Ecto neural progenitor cell (in vitro differentiated cells): ENCODE data around the gene ZNF333.
"Not testable (repeated sequence)": the region's sequence is repeated elsewhere in the genome, so short reads cannot be mapped to it uniquely, and the experiment has no call there.

Experiments used
- DNase-seq: peaks from one replicate; pipeline ENCODE4 v3.0.0-alpha.2; 2018; ENCODE audit warnings: low spot score

The ZNF333 gene

GRCh38 chr19:14769201-14769600 is 79.4 kb downstream of the ZNF333 start:
- DNase-seq = no peak

DNA sequence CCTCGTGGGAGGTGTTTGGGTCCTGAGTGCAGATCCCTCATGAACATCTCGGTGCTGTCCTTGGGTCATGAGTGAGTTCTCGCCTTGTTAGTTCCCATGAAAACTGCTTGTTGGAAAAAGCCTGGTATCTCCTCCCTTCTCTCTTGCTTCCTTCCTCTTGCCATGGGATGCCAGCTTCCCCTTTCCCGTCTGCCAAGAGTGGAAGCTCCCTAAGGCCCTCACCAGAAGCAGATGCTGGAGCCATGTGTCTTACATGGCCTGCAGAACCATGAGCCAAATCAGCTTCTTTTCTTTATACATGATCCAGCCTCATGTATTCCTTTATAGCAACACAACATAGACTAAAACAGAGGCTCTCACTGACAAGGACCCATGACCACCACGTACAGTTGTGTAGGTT is 80.3 kb downstream of the ZNF333 start:
- no peak for DNase-seq

- no peak for DNase-seq
Observed at GRCh38 chr19:14770944-14771839, 81.3 kb downstream of the ZNF333 start.

DNA sequence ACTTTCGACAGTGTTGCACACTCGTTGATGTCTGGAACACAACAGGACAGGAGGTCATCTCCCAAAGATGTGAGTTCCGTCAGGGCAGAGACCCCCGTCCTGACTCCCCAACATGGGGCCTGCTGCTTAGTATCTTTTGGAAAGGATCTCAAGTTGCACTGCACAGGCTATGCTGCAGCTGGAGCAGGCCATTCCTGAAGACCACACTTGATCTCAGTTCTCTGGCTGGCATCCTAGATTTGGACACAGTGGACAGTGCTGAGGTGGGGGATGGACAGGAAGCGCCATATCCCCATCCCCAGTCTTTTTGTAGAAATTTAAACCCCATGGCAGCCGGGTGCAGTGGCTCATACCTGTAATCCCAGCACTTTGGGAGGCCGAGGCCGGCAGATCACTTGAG is 82.6 kb downstream of the ZNF333 start:
- no peak for DNase-seq

GRCh38 chr19:14772995-14773394 is 83.1 kb downstream of the ZNF333 start:
- no peak for DNase-seq

- DNase-seq = not testable (repeated sequence)
Observed at GRCh38 chr19:14773722-14774121, 83.9 kb downstream of the ZNF333 start.

DNA sequence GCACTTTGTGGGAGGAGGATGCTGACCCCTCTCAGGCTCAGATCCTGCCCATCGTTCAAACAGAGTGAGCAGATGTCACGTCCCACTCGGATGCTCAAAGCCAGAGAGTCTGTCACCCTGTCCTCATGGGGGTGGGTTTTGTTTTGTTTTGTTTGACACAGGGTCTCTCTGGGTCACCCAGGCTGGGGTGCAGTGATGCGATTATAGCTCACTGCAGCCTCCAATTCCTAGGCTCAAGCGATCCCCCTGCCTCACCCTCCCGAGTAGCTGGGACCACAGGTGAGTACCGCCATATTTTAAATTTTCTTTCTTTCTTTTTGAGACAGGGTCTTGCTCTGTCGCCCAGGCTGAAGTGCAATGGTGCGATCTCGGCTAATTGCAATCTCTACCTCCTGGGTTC is 84.5 kb downstream of the ZNF333 start:
- no peak for DNase-seq

DNA sequence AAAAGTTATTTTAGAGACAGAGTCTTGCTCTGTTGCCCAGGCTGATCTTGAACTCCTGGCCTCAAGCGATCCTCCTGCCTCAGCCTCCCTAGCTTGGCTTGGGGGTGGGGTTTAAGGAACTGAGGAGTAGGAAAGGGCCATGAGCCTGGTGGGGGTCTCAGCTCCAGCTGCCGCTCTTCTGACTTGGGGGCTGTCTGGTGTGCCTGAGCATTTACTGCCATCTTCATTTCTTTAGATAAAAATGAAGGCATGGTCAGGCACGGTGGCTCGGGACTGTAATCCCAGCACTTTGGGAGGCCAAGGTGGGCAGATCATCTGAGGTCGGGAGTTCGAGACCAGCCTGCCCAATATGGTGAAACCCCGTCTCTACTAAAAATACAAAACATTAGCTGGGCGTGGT is 85.5 kb downstream of the ZNF333 start:
- DNase-seq = not testable (repeated sequence)

- DNase-seq = no peak
Observed at GRCh38 chr19:14775869-14776586, 86.2 kb downstream of the ZNF333 start.

DNA sequence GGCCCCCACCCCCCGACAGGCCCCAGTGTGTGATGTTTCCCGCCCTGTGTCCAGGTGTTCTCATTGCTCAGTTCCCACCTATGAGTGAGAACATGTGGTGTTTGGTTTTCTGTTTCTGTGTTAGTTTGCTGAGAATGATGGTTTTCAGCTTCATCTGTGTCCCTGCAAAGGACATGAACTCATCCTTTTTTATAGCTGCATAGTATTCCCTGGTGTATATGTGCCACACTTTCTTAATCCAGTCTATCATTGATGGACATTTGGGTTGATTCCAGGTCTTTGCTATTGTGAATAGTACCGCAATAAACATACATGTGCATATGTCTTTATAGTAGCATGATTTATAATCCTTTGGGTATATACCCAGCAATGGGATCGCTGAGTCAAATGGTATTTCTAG is 87.8 kb downstream of the ZNF333 start:
- not testable (repeated sequence) for DNase-seq

GRCh38 chr19:14778110-14778845 is 88.4 kb downstream of the ZNF333 start, which contains the start of gene ADGRE2:
Gene ADGRE2, minus strand, starts transcription at chr19:14778560. Its CDS starts 1,804 bp downstream, at chr19:14776756.
- DNase-seq = not testable (repeated sequence)

DNA sequence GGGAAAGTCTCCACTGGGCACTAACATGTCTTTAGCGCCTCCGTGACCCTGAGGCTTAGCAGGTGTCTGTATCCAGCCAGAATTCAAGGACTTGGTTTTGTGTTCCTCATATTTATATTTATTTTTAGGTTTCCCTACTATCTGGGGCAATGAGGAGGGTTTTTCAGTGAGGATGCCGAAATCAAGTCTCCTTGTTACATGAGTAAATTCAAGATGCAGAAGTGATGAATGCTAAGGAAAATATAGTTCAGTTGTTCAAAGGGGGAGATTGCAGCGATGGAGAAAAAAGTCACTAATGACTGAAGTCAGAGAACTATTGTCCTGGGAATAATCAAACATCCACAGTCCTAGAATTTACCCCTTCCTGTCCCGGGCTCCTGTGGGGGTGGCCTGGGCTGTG is 89.3 kb downstream of the ZNF333 start:
- no peak for DNase-seq

DNA sequence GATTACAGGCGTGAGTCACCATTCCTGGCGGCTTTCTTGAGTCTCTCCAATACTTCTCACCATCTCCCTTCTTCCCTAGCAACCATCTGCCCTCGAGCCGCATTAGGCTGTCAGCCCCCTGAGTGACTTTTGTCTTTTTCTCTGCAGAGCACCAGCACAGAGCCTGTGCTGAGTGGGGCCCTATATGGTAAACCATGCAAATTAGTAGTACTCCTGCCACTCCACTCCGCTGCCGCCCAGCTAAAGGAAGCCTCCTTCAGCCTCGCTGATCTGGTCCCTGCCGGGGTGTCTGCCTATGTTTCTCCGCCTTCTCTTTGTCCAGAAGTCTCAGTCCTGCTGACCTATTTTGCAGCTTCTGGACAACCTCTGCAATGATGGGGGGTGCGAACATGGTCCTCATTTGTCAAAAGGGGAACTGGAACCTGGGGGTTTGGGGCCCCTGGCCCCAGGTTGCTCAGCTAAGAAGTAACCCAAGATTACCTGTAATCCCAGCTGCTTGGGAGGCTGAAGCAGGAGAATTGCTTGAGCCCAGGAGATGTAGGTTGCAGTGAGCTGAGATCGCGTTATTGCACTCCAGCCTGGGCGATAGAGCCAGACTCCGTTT is 90.9 kb downstream of the ZNF333 start:
- DNase-seq = not testable (repeated sequence)

- not testable (repeated sequence) for DNase-seq
Observed at GRCh38 chr19:14781713-14782536, 92.1 kb downstream of the ZNF333 start.

DNA sequence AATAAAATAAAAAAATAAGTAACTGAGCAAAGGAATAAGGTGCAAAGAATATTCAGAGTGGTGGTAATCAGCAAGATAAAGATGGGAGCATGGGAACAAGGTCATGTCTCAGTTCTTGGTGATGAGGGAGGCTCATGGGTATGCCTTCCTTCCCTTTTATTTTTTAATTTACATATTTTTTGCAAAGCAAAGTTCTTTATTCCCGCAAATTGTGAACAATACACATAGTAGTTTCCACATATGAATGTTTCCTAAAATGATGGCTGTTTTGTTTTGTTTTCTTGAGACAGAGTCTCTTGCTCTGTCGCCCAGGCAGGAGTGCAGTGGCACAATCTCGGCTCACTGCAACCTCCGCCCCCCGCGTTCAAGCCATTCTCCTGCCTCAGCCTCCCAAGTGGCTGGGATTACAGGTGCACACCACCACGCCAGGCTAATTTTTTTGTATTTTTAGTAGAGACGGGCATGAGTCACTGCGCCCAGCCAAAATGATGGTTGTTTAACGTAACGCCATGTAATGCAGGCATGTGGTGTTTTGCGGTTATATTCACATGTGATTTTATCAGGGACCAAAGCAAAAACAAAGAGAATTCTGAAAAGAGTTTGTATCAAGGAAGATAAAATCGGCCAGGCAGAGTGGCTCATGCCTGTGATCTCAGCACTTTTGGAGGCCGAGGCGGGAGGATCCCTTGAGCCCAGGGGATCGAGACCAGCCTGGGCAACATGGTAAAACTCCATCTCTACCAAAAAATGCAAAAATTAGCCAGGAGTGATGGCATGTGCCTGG is 93.0 kb downstream of the ZNF333 start:
- DNase-seq = no peak
